Liver (tissue), 9 donors: ENCODE data around the gene CRTC2. TPM values are rescaled to one million over a fixed set of nuclear protein-coding genes. Genes with fewer than 3 reads are reported as not detected.
"Not testable (repeated sequence)": the region's sequence is repeated elsewhere in the genome, so short reads cannot be mapped to it uniquely, and the experiment has no call there.

Experiments used
- DNase-seq: peaks from one replicate; pipeline ENCODE4 v3.0.0-alpha.2; 2017; ENCODE audit warnings: low spot score
- H3K27ac ChIP-seq, 2 donors: one replicate each; pipeline ENCODE4 v1.7.0; 2013; ENCODE audit warnings: inconsistent platforms in 2 of 2, low read length in 2 of 2, control low read depth in 1 of 2, low read depth in 1 of 2, mild to moderate bottlenecking in 1 of 2
- H3K27me3 ChIP-seq, 4 donors: one replicate each; pipeline versions ENCODE4 v1.6.1 to v1.7.0; 2013; ENCODE audit warnings: low read length in 3 of 4, inconsistent platforms in 1 of 4, mild to moderate bottlenecking in 1 of 4, moderate library complexity in 1 of 4; ENCODE audit not compliant: control insufficient read depth in 4 of 4, insufficient read depth in 4 of 4
- H3K36me3 ChIP-seq, 4 donors: one replicate each; pipeline versions ENCODE4 v1.6.1 to v1.7.0; 2013; ENCODE audit warnings: low read length in 3 of 4, mild to moderate bottlenecking in 3 of 4, low read depth in 1 of 4, moderate library complexity in 1 of 4; ENCODE audit not compliant: control insufficient read depth in 4 of 4, insufficient read depth in 3 of 4
- H3K4me1 ChIP-seq, 4 donors: one replicate each; pipeline versions ENCODE4 v1.6.1 to v1.7.0; 2013; ENCODE audit warnings: low read length in 3 of 4, mild to moderate bottlenecking in 3 of 4, moderate library complexity in 1 of 4; ENCODE audit not compliant: control insufficient read depth in 4 of 4, insufficient read depth in 4 of 4
- H3K4me3 ChIP-seq, 3 donors: one replicate each; pipeline versions ENCODE4 v1.6.1 to v1.7.0; 2013; ENCODE audit warnings: low read length in 3 of 3, control low read depth in 1 of 3, low read depth in 1 of 3, mild to moderate bottlenecking in 1 of 3
- H3K9ac ChIP-seq, 2 donors: one replicate each; pipeline ENCODE4 v1.7.0; 2013; ENCODE audit warnings: low read length in 2 of 2, mild to moderate bottlenecking in 2 of 2, moderate library complexity in 2 of 2, control low read depth in 1 of 2, low read depth in 1 of 2
- H3K9me3 ChIP-seq, 4 donors: one replicate each; pipeline versions ENCODE4 v1.6.1 to v1.7.0; 2013; ENCODE audit warnings: low read length in 3 of 4; ENCODE audit not compliant: control insufficient read depth in 4 of 4
- ATF3 ChIP-seq: IDR thresholded peaks from 2 replicates; pipeline ENCODE4 v1.6.1; 2016; ENCODE audit warnings: antibody characterized with exemption
- EGR1 ChIP-seq, 2 donors: IDR thresholded peaks; 2 replicates each; pipeline ENCODE4 v1.6.1; 2016 to 2018; ENCODE audit warnings: antibody characterized with exemption in 2 of 2, low read depth in 2 of 2
- FOXA2 ChIP-seq: IDR thresholded peaks from 2 replicates; pipeline ENCODE4 v1.6.1; 2016; ENCODE audit warnings: antibody characterized with exemption
- GABPA ChIP-seq, 2 donors: IDR thresholded peaks in 1 of 2; conservative IDR thresholded peaks in 1 of 2; 2 replicates each; pipeline ENCODE4 v1.6.1; 2016; ENCODE audit warnings: antibody characterized with exemption in 2 of 2, mild to moderate bottlenecking in 1 of 2, moderate library complexity in 1 of 2
- HNF4G ChIP-seq: IDR thresholded peaks from 2 replicates; pipeline ENCODE4 v1.6.1; 2016; ENCODE audit warnings: antibody characterized with exemption
- JUND ChIP-seq, 2 donors: IDR thresholded peaks; 2 replicates each; pipeline ENCODE4 v1.6.1; 2016; ENCODE audit warnings: antibody characterized with exemption in 2 of 2
- NR2F2 ChIP-seq: IDR thresholded peaks from 2 replicates; pipeline ENCODE4 v1.6.1; 2016; ENCODE audit warnings: antibody characterized with exemption
- RAD21 ChIP-seq, 2 donors: IDR thresholded peaks; 2 replicates each; pipeline ENCODE4 v1.6.1; 2016; ENCODE audit warnings: antibody characterized with exemption in 2 of 2, mild to moderate bottlenecking in 2 of 2
- RXRA ChIP-seq, 2 donors: IDR thresholded peaks; 2 replicates each; pipeline ENCODE4 v1.6.1; 2017 to 2018; ENCODE audit warnings: antibody characterized with exemption in 2 of 2, mild to moderate bottlenecking in 1 of 2
- SP1 ChIP-seq: IDR thresholded peaks from 2 replicates; pipeline ENCODE4 v1.6.1; 2018; ENCODE audit warnings: antibody characterized with exemption, mild to moderate bottlenecking
- TAF1 ChIP-seq: conservative IDR thresholded peaks from 2 replicates; pipeline ENCODE4 v1.6.1; 2016; ENCODE audit warnings: antibody characterized with exemption, mild to moderate bottlenecking
- YY1 ChIP-seq: IDR thresholded peaks from 2 replicates; pipeline ENCODE4 v1.6.1; 2016; ENCODE audit warnings: antibody characterized with exemption, mild to moderate bottlenecking
- ZBTB33 ChIP-seq: IDR thresholded peaks from 2 replicates; pipeline ENCODE4 v1.6.1; 2016; ENCODE audit warnings: antibody characterized with exemption
- WGBS: extraction: QIAGEN DNeasy Blood & Tissue Kit; methylation state at CpG from one replicate; pipeline ENCODE4 v1.1.7; 2013; 5-methylcytosine and 5-hydroxymethylcytosine counted together
- polyA plus RNA-seq, 2 donors: library from polyadenylated mRNA; stranded (reverse) in 1 of 2; unstranded in 1 of 2; fragments of 200-250 nt in 1 of 2; fragments of >200 nt in 1 of 2; fragmentation: Nextera tagmentation in 1 of 2; extraction: Ambion mirVana in 1 of 2; gene quantifications; one replicate each; pipeline versions ENCODE4 v1.2.1 to v1.2.3, GENCODE V29; 2013 to 2015
- total RNA-seq, 2 donors: library from RNA; depleted of rRNA; stranded (reverse); fragments of >200 nt; gene quantifications; one replicate each; pipeline ENCODE4 v1.2.3, GENCODE V29; 2014
- TF ChIP-seq, protein P1 (sequence below): fragments of 150-350 bp; IDR thresholded peaks from 2 replicates; pipeline ENCODE4 v1.5.1; 2017; ENCODE audit warnings: improper control_type of control experiment, low read depth, low read length; ENCODE audit not compliant: missing input control
- TF ChIP-seq, protein P2 (sequence below): IDR thresholded peaks from 2 replicates; pipeline ENCODE4 v1.6.1; 2016; ENCODE audit warnings: antibody characterized with exemption
- donor health status: healthy.
- donor health status: healthy.
- donor health status: healthy.
- donor health status: healthy.
- donor health status: healthy.

The CRTC2 gene
- total and polyA plus RNA-seq, 4 donors: 4.9 to 14.9 (median 8.2) TPM

DNA sequence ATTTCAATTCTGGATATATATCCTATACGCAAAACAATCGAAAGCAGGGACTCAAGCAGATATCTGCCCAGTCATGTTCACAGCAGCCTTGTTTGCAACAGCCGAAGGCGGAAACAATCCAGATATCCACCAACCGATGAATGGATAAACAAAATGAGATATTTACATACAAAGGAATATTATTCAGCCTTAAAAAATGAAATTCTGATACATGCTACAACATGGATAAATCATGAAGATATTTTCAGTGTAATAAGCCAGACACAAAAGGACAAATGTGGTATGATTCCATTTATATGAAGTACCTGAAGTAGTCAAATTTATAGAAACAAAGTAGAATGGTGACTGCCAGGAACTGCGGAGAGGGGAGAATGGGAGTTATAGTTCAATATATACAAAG, 51.3 kb downstream of the CRTC2 start:
- no peak overlapping the region for H3K9ac ChIP-seq
- TF ChIP-seq SP1 (no peak), ATF3 (no peak), RXRA (IDR thresholded peaks at IDR 0.05) (no peak), FOXA2 (no peak)
- TF ChIP-seq, protein P1, sequence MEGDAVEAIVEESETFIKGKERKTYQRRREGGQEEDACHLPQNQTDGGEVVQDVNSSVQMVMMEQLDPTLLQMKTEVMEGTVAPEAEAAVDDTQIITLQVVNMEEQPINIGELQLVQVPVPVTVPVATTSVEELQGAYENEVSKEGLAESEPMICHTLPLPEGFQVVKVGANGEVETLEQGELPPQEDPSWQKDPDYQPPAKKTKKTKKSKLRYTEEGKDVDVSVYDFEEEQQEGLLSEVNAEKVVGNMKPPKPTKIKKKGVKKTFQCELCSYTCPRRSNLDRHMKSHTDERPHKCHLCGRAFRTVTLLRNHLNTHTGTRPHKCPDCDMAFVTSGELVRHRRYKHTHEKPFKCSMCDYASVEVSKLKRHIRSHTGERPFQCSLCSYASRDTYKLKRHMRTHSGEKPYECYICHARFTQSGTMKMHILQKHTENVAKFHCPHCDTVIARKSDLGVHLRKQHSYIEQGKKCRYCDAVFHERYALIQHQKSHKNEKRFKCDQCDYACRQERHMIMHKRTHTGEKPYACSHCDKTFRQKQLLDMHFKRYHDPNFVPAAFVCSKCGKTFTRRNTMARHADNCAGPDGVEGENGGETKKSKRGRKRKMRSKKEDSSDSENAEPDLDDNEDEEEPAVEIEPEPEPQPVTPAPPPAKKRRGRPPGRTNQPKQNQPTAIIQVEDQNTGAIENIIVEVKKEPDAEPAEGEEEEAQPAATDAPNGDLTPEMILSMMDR: no peak
- H3K36me3 ChIP-seq: peaks cover 0 to 7% (median 1%) of the 10 kb centered on the region in 4 donors
- no peaks in the 10 kb centered on the region for H3K27me3 ChIP-seq
- H3K9me3 ChIP-seq: no peaks in the 10 kb centered on the region
- WGBS: 83% methylated on average over 6 of the region's 6 CpGs
- H3K27ac ChIP-seq: no peak overlapping the region
- H3K4me3 ChIP-seq: no peak overlapping the region
- H3K4me1 ChIP-seq: no peaks in the 10 kb centered on the region
- DNase-seq: no peak

DNA sequence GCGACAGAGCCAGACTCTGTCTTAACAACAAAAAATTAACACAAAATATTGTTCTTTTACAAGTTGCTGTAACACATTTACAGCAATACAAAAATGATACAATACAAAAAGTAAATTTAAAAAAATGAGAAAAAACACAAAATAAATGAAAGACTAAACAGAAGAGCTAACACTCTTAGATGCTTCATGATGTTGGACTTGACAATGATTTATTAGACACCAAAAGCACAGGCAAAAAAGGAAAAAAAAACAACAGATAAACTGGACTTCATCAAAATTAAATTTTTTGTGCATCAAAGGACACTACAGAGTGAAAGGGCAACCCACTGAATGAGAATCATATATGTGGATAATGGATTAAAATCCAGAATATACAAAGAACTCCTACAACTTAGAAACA, 52.0 kb downstream of the CRTC2 start:
- DNase-seq: no peak
- WGBS: 99% methylated on average over 1 of the region's 1 CpG
- Histone ChIP-seq H3K36me3 (peaks cover 0 to 7% (median 1%) of the 10 kb centered on the region in 4 donors), H3K4me3 (no peak overlapping the region), H3K27ac (no peak overlapping the region), H3K4me1 (no peaks in the 10 kb centered on the region), H3K27me3 (no peaks in the 10 kb centered on the region), H3K9ac (no peak overlapping the region), H3K9me3 (no peaks in the 10 kb centered on the region)
- no peak for TF ChIP-seq RAD21 (IDR thresholded peaks at IDR 0.05)
- TF ChIP-seq YY1: no peak
- no peak for TF ChIP-seq ATF3
- no peak for TF ChIP-seq ZBTB33
- TF ChIP-seq NR2F2: no peak
- no peak for TF ChIP-seq EGR1 (IDR thresholded peaks at IDR 0.05; ENCODE audit: low read depth in 2 of 2)
- TF ChIP-seq, protein P2, sequence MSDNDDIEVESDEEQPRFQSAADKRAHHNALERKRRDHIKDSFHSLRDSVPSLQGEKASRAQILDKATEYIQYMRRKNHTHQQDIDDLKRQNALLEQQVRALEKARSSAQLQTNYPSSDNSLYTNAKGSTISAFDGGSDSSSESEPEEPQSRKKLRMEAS: no peak
- TF ChIP-seq, protein P1: no peak
- no peak for TF ChIP-seq HNF4G
- TF ChIP-seq GABPA (IDR thresholded peaks at IDR 0.05 in 1 of 2, conservative IDR thresholded peaks at IDR 0.05 in 1 of 2): no peak
- TF ChIP-seq TAF1: no peak
- TF ChIP-seq JUND (IDR thresholded peaks at IDR 0.05): no peak
- no peak for TF ChIP-seq FOXA2

DNA sequence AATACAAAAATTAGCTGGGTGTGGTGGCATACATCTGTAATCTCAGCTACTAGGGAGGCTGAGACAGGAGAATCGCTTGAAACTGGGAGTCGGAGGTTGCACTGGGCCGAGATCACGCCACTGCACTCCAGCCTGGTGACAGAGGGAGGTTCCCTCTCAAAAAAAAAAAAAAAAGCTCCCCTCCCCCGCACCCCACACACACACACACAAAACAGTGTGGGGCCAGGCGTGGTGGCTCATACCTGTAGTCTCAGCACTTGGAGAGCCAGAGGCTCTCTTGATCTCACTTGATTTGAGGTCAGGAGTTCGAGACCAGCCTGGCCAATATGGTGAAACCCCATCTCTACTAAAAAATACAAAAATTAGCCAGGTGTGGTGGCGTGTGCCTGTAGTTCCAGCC, 52.5 kb downstream of the CRTC2 start:
- H3K36me3 ChIP-seq, H3K9me3 ChIP-seq, H3K4me1 ChIP-seq, H3K4me3 ChIP-seq, DNase-seq, H3K27ac ChIP-seq, H3K27me3 ChIP-seq, H3K9ac ChIP-seq: not testable (repeated sequence)
- WGBS: 98% methylated on average over 8 of the region's 8 CpGs
